ENCODE measurements around the gene NFYC. TPM values are rescaled to one million over a fixed set of nuclear protein-coding genes. Genes with fewer than 3 reads are reported as not detected.

Gene NFYC
- total RNA-seq, 4 donors from 2014 or later, result 29.8 to 44.6 (median 32.4) TPM

- TF ChIP-seq CTCF (IDR thresholded peaks at IDR 0.05), result no peak
- no peak for ATAC-seq (ENCODE audit: low FRiP score)
- DNase-seq (ENCODE audit: low spot score), result no peak
These were observed 80.8 kb downstream of the NFYC start for GRCh38 chr1:40772146-40772955.

DNA sequence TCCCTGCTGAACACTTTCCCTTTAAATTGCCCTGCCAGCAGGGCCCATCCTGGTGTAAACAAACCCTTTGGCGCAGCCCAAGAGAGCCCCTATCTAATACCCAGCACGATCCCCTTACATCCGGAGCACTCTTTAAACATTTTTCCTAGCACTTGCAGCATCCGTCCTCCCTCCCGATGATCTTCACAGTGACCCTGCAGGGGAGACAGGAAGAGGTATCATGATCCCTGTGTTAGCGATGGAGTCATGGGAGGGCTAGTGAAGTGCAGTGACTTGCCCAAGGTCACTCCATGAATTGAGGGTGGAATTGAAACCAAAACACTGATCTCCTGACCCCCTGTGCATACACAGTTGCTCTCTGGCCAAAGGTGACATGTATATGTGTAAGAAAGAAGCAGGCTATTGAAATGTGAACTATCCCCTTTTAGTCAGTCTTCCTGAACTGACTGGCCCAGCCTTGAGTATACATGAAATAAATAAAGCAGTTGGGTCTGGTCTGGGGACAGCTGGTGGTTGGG lies 82.3 kb downstream of the NFYC start:
- ATAC-seq (ENCODE audit: low FRiP score) (no peak), DNase-seq (ENCODE audit: low spot score) (no peak)
- TF ChIP-seq CTCF (IDR thresholded peaks at IDR 0.05), result no peak

DNA sequence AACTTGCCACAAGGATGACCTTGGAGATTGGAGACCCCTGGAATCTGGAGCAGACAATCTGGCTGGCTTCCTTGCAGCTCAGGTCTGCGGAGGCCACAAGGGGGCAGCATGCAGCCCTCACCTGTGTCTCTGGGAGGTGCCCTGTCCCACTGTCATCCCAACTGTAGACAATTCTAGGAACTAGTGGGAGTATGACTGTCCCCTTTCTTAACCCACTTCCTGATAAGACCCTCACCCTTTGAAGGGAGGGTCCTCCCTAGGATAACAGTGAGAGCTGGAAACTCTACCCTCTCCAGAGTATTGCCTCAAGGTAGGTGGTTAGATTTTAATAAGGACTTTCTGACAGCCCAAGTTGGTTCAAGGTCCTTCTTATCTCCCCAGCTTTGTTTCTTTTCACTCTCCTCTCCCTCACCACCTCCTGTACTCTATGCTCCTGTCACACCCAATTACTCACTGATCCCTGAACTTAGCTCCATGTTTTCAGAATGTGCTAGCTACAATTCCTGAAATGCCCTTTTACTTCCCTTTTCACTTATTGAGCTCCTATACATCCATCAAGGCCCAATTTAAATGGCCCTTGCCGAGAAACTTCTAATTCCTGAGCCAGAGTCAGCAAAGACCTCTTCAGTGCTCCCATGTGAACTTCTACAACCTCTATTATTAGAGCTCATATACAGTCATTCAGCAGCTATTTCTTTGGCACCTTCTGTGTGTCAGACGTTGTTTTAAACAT lies 82.9 kb downstream of the NFYC start:
- TF ChIP-seq CTCF (IDR thresholded peaks at IDR 0.05), result peak in 1 of 3 donors; percentile 18
- DNase-seq (ENCODE audit: low spot score), result no peak
- ATAC-seq (ENCODE audit: low FRiP score), result no peak

GRCh38 chr1:40776236-40777072 lies 85.0 kb downstream of the NFYC start:
- no peak for ATAC-seq (ENCODE audit: low FRiP score)
- no peak for TF ChIP-seq CTCF (IDR thresholded peaks at IDR 0.05)
- DNase-seq (ENCODE audit: low spot score), result no peak

DNA sequence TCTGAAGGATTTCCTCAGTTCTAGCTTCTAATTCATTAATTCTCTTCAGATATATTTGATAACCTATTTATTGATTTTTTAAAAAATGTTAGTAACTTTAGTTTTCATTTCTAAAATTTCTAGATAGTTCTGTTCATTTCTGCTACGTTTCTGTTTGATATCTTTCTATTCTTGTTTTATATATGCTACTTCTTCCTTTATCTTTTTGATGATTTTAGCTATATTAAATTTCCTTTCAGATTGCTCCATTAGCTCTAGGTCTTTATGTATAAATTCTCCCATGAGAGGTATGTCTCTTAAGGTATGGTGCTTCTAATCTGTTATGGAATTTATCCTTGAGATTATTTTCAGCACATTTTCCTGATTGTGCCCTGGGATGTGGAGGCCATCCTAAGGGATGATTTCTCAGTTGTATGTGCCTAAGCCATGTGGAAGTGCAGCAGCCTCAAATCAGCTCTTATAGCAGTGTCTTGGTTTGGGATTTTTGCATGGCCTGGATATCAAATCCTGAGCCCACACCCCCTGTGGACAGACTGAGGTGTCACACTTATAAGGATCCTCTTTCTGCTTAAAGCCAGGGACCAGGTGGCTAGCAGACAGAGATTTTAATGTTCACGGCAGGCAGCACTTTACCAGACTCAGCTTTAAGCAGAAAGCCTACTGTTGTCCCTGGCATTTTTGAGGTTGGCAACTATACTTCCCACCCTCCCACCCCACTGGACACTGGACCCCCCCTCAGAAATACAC lies 85.9 kb downstream of the NFYC start:
- DNase-seq (ENCODE audit: low spot score) (no peak), ATAC-seq (ENCODE audit: low FRiP score) (no peak)
- no peak for TF ChIP-seq CTCF (IDR thresholded peaks at IDR 0.05)
